Activated T-cell treated with anti-CD3 and anti-CD28 coated beads for 48 hours (primary cell): ENCODE data around the gene CACNA1F.

Experiments used
- DNase-seq: peaks from one replicate; pipeline ENCODE4 v3.0.0-alpha.2; 2020; ENCODE audit warnings: low read depth

Gene CACNA1F

GRCh38 chrX:49233176-49233575 is at the start of gene CACNA1F:
Gene CACNA1F (minus strand): TSS chrX:49233340. CDS start chrX:49233309, 31 bp downstream.
- no peak for DNase-seq

GRCh38 chrX:49282647-49283011 is 49.5 kb upstream of the CACNA1F start:
- DNase-seq = no peak

GRCh38 chrX:49278081-49278480 is 44.9 kb upstream of the CACNA1F start:
- no peak for DNase-seq

DNA sequence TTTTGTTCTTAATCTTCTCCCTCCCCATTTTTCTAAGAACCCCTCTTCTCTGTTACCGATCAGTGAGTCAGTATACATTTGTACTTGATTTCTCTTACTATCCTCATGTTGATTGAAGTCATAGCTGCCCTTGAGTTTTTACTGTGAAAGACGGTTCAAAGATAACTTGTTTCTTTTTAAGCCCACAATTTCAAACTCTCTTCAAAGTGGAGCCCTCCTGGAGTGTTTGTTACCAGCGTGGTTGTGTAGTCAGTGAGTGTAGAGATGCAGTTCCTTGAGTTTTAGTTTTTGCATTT is 44.3 kb upstream of the CACNA1F start:
- DNase-seq = no peak

- no peak for DNase-seq
Observed at GRCh38 chrX:49276671-49277534, 43.8 kb upstream of the CACNA1F start.

DNA sequence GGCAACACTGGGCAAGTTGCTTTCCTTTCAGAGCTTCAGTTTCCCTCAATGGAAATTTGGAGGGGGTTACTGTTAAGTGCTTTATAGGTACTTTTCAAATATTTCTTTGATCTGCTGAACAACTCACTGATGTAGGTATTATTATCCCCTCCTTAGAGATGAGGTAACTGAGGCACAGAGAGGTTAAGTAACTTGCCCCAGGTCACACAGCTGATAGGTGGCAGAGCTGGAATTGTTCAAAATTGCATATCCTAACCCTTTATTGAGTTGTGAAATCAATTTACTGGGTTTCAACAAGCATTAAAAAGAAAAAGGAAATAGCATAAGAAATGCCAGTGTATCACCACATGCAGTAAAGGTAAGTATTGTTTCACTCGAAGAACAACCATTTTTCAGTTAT is 43.1 kb upstream of the CACNA1F start:
- no peak for DNase-seq

- peak; percentile 33 for DNase-seq
Observed at GRCh38 chrX:49273181-49273727, 40.1 kb upstream of the CACNA1F start.

GRCh38 chrX:49272421-49272820 is 39.3 kb upstream of the CACNA1F start:
- DNase-seq = no peak

DNA sequence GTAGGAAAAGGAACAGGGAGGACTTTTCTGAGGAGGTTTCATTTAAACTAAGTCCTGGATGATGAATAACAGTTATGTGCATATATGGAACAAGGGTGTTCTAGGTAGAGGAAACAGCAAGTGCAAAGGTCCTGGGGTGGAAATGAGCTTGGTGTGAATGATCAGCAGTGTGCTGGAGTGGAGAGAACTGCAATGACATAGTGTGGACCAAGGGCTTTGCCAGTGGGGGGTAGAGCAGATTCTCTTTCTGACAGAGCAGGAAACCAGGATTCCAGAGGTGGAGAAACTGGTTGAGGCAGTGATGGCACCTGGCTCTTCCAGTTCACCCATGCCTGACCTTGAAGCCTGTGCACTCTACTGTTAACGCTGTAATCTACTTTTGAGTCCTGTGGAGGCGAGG is 38.2 kb upstream of the CACNA1F start:
- no peak for DNase-seq

GRCh38 chrX:49270249-49270921 is 37.2 kb upstream of the CACNA1F start:
- DNase-seq = no peak

DNA sequence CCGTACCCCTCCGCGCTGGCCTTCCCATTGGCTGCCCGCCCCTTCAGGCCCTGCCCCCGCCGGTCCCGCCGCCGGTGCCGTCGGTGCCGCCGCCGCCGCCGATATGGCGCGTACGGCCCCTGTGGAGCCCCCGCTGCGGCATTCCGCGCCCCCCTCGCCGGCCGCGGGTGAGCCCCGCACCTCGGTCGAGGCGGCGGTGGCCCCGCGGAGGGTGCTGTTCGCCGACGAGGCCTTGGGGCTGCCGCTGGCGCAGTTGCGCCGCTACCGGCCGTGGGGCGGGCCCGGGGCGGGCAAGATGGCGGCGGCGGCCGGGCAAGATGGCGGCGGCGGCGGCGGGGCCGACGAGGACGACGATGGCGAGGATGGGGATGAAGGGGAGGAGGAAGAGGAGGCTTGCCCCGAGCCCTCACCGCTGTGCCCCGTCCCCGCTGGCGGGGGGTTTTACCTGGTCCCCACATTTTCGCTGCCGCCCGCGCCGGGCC is 36.7 kb upstream of the CACNA1F start, which contains the start of gene PPP1R3F:
Gene PPP1R3F, plus strand, starts transcription at position 27 of the 482 bp plus-strand sequence. Its CDS starts 77 bp downstream, at position 104.
- DNase-seq = no peak

DNA sequence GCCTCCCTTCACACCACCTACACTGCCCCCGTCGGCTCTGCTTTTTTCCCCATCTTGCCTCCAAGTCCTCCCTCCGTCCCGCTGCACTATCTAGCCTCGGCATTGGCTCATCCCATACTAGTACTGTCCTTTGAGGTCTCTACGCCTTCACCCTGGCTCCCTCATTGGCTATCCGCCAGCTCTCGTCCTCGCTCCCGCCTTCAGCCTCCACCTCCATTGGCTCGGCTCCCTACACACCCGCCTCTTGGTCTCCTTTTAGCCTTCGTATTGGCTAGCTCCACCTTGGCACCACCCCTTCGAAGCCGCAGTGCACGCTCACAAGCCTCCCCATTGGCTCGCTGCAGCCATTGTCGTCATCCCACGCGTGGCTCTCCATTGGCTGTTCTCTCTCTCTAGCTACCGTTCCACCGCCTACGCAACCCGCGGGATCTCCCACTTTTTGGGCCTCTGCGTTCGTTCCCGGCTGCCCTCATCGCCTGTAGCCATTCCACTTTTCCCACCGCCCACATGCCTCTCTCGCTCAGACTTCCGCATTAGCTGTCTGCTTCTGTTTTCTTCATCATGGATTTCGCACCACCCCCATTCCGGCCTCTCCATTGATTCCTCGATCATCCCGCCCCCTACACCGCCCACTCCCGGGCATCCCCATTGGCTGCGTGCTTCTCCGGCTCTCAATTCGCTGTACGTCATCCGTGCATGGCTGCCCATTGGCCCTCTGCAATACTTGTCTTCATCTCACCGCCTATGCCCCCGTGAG is 36.0 kb upstream of the CACNA1F start:
- peak; percentile 88 for DNase-seq

GRCh38 chrX:49268702-49269009 is 35.5 kb upstream of the CACNA1F start:
- no peak for DNase-seq

DNA sequence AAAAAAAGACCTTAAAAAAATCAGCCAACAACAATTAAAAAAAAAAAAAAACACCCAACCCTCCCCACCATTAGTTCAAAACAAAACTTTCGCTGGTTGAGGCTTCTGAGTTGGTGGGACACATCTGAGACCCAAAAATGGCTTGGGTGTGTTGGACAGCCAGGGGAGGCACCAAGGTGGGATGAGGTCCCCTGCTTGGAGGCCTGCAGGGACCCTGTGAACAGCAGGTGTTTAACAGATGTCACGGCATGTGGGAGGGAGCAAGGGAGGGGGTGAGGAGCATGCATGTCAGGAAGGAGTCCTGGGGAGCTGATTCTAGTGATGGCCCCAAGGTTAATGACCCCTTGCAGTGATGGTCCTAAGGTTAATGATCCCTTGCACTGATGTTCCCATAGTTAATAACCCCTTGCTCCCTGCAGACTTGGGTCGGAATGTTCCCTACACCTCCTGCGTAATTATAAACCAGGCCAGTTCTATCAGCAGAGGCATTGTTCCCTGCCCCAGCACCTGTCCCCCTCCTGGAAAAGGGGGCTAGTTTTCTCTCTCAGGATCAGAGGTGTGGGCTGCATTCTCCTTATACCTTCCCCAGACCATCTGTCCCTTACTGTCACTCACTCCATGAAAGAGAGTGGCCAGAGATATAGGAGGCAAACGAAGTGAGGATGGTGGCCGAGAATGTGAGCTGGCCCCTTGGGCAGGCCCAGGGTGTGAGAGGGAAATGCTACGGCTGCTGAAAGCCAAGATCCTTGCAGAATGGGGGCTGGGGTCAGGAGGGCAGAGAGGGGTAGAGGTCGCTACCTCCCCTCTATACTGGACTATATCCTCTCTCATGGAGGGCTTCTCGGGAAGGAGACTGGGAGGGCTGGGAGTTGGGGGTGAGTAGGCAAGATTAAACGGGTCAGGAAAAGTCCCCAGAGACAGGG is 33.6 kb upstream of the CACNA1F start:
- DNase-seq = no peak

GRCh38 chrX:49264460-49264859 is 31.3 kb upstream of the CACNA1F start, which contains the start of gene FOXP3:
Gene FOXP3 (minus strand): TSS chrX:49264710. CDS start chrX:49258505, 6,205 bp downstream.
- DNase-seq = no peak

DNA sequence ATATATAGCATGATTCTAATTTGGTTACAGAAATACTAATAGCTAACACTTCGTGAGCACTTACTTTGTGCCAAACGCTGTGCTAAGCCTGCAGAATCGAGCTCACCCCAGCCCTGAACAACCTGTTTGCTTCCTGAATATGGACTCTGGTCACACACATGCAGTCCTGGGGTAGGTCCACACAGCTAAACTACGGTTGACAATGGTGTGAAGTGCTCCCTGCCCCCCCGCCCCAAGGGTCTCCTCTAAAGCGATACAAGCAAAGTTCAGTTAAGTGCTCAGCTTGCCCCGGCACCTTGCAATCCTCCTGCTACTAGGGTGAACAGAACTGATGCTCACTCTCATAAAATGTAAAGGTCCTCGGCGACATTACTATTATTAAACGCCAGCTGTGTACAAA is 30.5 kb upstream of the CACNA1F start:
- no peak for DNase-seq

DNA sequence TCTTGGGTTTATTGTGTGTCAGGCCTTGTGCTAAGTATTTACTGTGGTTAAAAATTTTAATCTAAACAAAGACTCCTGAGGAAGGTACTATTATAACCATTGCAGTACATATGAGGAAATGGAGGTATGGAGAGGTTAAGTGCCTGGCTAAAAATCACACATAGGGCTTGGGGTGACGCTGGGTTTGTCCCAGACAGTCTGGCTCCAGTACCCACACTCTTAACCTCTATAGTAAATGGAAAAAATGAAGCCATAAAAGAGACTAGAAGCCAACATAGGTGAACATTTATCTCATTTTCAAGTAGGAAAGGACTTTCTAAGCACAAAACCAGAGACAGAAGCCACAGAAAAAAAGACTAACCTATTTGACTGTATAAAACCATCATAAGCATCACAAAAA is 29.5 kb upstream of the CACNA1F start:
- DNase-seq = no peak

- no peak for DNase-seq
Observed at GRCh38 chrX:49260221-49260985, 27.3 kb upstream of the CACNA1F start.

DNA sequence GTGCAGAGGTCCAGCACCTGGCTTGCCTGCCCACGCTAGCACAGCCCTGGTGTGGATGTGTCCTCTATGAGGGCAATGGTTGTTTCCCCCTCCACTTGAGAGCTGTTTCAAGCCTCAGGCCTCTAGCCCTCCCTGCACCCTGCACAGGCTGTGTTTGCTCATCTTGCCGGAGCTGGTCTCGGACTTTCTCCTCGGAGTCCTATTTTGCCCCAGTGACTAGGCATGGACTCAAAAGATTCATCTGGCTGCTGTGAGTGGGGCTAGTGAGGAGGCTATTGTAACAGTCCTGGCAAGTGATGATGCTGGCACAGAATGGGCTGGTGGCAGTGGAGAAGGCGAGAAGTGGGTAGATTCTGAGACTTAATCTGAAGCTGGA is 25.6 kb upstream of the CACNA1F start:
- DNase-seq = no peak

DNA sequence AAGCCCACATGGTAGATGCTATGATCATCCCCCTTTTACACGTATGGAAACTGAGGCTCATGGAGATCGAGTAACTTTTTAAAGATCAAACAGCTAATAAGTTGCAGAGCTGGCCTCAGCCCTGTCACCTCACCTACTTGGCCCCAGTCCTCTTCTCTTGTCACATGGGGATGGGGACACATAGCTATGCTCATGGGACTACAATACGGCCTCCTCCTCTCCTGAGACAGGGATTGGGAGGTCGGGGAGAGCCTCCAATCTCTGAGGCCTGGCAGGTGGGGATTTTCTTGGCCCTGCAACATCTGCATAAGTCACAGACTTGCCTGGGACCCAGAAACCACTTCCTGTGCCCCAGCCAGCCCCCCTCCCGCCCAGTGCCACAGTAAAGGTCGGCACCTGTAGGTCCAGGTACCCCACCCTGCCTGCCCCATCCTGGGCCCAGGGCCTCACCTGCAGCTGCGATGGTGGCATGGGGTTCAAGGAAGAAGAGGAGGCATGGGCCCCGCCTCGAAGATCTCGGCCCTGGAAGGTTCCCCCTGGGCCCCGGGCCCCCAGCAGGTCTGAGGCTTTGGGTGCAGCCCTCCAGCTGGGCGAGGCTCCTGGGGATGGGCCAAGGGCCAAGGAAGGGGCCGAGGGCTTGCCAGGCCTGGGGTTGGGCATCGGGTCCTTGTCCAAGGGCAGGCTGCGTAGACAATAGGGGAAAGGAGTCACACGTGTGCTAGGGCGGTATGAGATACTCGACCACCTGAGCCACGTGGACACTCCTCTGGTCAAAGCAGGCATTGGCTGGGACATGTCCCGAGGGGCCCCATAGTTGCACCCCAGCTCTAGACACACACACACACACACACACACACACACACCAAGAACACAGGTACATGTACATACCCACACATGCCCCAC is 25.0 kb upstream of the CACNA1F start:
- DNase-seq = no peak
